ENCODE results near the gene AQP3. TPM values are rescaled to one million over a fixed set of nuclear protein-coding genes. Genes with fewer than 3 reads are reported as not detected.
A peak's percentile ranks its signal among the peaks of the same experiment; 100 is the strongest.
"Not testable (repeated sequence)": the region's sequence is repeated elsewhere in the genome, so short reads cannot be mapped to it uniquely, and the experiment has no call there.

The AQP3 gene
- total RNA-seq, 1 experiment from 2014 or later: not detected

- no peak for DNase-seq (ENCODE audit: low read depth, low spot score)
- in situ Hi-C loops (cut with HindIII; ENCODE audit: low pct_unique_long_range_greater_than_20kb, low sequenced_read_pairs): no loop called here
Observed at GRCh38 chr9:33431420-33431819, 16.0 kb downstream of the AQP3 start.

- in situ Hi-C loops (cut with HindIII; ENCODE audit: low pct_unique_long_range_greater_than_20kb, low sequenced_read_pairs): no loop called here
- DNase-seq (ENCODE audit: low read depth, low spot score): no peak
Observed at GRCh38 chr9:33430942-33431341, 16.5 kb downstream of the AQP3 start.

GRCh38 chr9:33429256-33429985, 18.0 kb downstream of the AQP3 start:
- in situ Hi-C loops (cut with HindIII; ENCODE audit: low pct_unique_long_range_greater_than_20kb, low sequenced_read_pairs): no loop called here
- no peak for DNase-seq (ENCODE audit: low read depth, low spot score)

GRCh38 chr9:33426843-33427293, 20.5 kb downstream of the AQP3 start:
- no peak for DNase-seq (ENCODE audit: low read depth, low spot score)
- in situ Hi-C loops (cut with HindIII; ENCODE audit: low pct_unique_long_range_greater_than_20kb, low sequenced_read_pairs): no loop called here

- in situ Hi-C loops (cut with HindIII; ENCODE audit: low pct_unique_long_range_greater_than_20kb, low sequenced_read_pairs): no loop called here
- no peak for DNase-seq (ENCODE audit: low read depth, low spot score)
Observed at GRCh38 chr9:33425128-33425533, 22.3 kb downstream of the AQP3 start.

DNA sequence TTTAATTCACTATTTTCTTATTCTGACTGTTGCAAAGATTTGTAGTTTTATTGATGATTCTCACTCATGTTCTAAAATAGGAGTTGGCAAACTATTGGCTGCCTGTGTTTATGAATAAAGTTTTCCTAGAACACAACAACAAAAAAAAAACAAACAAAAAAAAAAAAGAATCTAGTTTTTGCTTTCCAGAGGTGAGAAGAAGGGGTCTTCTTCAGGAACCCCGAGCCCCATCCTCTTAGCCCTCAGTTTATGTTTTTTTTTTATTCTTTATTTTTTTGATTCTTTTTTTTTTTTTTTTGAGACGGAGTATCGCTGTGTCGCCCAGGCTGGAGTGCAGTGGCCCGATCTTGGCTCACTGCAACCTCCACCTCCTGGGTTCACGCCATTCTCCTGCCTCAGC, 22.9 kb downstream of the AQP3 start:
- in situ Hi-C loops (cut with HindIII; ENCODE audit: low pct_unique_long_range_greater_than_20kb, low sequenced_read_pairs): not testable (repeated sequence)

DNA sequence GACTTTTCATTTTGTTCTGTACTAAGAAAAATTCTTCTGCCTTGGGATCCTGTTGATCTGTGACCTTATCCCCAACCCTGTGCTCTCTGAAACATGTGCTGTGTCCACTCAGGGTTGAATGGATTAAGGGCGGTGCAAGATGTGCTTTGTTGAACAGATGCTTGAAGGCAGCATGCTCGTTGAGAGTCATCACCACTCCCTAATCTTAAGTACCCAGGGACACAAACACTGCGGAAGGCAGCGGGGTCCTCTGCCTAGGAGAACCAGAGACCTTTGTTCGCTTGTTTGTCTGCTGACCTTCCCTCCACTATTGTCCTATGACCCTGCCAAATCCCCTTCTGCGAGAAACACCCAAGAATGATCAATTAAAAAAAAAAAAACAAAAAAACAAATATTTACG, 23.4 kb downstream of the AQP3 start:
- DNase-seq (ENCODE audit: low read depth, low spot score); in situ Hi-C loops (cut with HindIII; ENCODE audit: low pct_unique_long_range_greater_than_20kb, low sequenced_read_pairs): not testable (repeated sequence)

More for the DNA sequence above, 22.9 kb downstream of the AQP3 start:
- DNase-seq (ENCODE audit: low read depth, low spot score): not testable (repeated sequence)

- no peak for DNase-seq (ENCODE audit: low read depth, low spot score)
- in situ Hi-C loops (cut with HindIII; ENCODE audit: low pct_unique_long_range_greater_than_20kb, low sequenced_read_pairs): no loop called here
Observed at GRCh38 chr9:33419708-33420303, 27.6 kb downstream of the AQP3 start.

- DNase-seq (ENCODE audit: low read depth, low spot score): no peak
- in situ Hi-C loops (cut with HindIII; ENCODE audit: low pct_unique_long_range_greater_than_20kb, low sequenced_read_pairs): no loop called here
Observed at GRCh38 chr9:33418090-33418489, 29.3 kb downstream of the AQP3 start.

DNA sequence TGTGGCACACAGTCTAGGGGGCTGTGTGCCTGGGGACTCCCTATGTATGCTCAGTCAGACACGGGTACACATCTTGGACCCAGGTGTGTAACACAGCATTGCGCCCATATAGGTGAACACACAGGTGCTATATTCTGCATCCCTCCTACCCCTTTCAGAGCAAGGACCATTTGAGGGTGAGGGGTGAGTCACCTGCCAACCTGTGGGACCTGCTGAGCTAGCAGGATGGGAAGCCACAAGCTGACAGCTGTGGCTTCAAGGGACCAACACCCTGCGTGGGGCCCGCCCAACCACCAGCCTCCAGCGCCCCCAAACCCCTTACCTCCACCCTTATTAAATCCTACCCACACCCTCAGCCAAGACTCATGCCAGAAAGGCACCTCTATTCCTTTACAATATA, 30.4 kb downstream of the AQP3 start:
- in situ Hi-C loops (cut with HindIII; ENCODE audit: low pct_unique_long_range_greater_than_20kb, low sequenced_read_pairs): no loop called here
- no peak for DNase-seq (ENCODE audit: low read depth, low spot score)

DNA sequence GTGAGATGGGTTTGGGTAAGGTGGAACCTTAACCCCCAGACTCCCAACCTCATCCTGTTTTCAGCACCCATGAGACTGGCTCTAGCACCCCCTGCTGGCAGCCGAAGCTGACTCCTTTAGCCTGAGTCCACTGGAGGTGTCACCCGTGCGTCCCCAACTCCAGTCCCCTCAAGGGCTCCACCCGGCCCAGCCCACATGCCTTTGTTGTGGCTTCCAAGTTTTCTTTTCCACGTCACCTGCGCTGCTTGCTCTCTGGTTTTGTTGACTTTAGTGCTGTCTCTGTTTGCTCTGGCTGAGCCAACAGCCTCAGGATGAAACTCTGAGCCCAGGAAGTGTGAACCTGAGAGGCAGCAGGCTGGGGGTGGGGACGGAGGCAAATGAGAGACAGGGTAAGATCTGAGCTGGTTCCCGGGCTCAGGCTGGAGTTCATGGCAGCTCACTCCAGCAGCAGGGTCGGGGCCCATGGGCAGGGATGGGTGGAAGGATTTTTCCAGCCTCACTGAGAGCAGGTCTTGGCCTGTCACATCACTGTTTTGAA, 31.8 kb downstream of the AQP3 start:
- DNase-seq (ENCODE audit: low read depth, low spot score): peak; percentile 68
- in situ Hi-C loops (cut with HindIII; ENCODE audit: low pct_unique_long_range_greater_than_20kb, low sequenced_read_pairs): no loop called here

DNA sequence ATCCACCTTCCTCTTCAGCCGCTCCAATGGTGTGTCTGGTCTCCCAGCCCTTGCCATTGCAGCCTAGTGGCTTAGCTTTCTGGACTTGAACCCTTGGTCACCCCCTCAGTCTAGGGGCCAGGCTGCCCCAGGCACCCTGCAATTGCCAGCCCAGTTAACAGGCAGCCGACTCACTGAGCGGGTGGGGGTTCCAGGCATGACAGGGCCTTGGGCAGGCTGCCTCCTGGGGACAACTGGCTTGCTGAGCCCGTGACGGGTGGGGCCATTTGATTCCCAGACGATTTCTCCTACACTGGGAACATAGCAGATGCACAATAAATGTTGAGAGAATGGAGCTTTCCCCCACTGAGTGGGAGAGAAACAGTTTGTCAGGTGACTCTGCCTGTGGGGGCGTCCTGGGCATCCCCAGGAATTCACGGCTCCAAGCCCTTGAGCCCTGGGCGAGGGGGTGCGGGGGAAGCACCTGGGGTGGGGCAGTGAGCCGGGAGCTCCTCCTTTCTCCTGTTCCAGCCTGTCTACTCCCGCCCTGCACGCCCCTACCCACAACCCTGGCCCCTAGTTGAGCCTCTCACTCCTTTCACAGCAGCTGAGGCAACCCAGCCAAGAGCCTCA, 32.4 kb downstream of the AQP3 start:
- in situ Hi-C loops (cut with HindIII; ENCODE audit: low pct_unique_long_range_greater_than_20kb, low sequenced_read_pairs): no loop called here
- DNase-seq (ENCODE audit: low read depth, low spot score): no peak

DNA sequence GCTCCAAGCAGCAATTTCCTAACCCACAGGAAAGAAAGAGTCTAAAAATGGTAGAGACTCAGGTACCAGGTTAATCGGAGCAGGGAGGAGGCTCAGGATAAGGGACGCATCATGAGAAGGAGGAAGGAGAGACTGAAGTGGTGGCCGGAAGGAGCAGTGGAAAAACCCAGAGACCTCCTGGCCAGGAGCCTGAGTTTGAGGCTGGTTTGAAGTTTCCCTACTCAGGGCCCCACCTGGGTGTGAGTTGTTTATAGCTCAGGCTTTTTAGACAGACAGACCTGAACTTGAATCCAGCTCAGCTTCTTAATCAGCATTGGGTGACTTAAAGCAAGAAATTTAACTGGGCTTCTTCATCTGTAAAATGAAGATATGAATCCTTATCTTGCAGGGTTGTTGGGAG, 33.1 kb downstream of the AQP3 start:
- in situ Hi-C loops (cut with HindIII; ENCODE audit: low pct_unique_long_range_greater_than_20kb, low sequenced_read_pairs): no loop called here
- DNase-seq (ENCODE audit: low read depth, low spot score): no peak

- no peak for DNase-seq (ENCODE audit: low read depth, low spot score)
- in situ Hi-C loops (cut with HindIII; ENCODE audit: low pct_unique_long_range_greater_than_20kb, low sequenced_read_pairs): no loop called here
Observed at GRCh38 chr9:33408087-33408486, 39.3 kb downstream of the AQP3 start.

- no peak for DNase-seq (ENCODE audit: low read depth, low spot score)
- in situ Hi-C loops (cut with HindIII; ENCODE audit: low pct_unique_long_range_greater_than_20kb, low sequenced_read_pairs): no loop called here
Observed at GRCh38 chr9:33407061-33407460, 40.3 kb downstream of the AQP3 start.

GRCh38 chr9:33404788-33405362, 42.5 kb downstream of the AQP3 start:
- no peak for DNase-seq (ENCODE audit: low read depth, low spot score)
- in situ Hi-C loops (cut with HindIII; ENCODE audit: low pct_unique_long_range_greater_than_20kb, low sequenced_read_pairs): no loop called here

- DNase-seq (ENCODE audit: low read depth, low spot score): no peak
- in situ Hi-C loops (cut with HindIII; ENCODE audit: low pct_unique_long_range_greater_than_20kb, low sequenced_read_pairs): no loop called here
Observed at GRCh38 chr9:33403941-33404787, 43.2 kb downstream of the AQP3 start.
